Sciatic nerve (tissue), 2 donors: ENCODE results near the gene FANCM. TPM values are rescaled to one million over a fixed set of nuclear protein-coding genes. Genes with fewer than 3 reads are reported as not detected.
"Not testable (repeated sequence)": the region's sequence is repeated elsewhere in the genome, so short reads cannot be mapped to it uniquely, and the experiment has no call there.

Experiments used
- ATAC-seq: fragments of 200-7000 bp; cut with Tn5 transposase; one replicate; pipeline ENCODE4 v1.9.1; 2020; ENCODE audit warnings: mild to moderate bottlenecking, moderate library complexity
- DNase-seq: peaks from one replicate; pipeline ENCODE4 v3.0.0-alpha.2; 2020; ENCODE audit warnings: low spot score
- intact Hi-C: fragments of 100-400 bp; cut with DNase I; formaldehyde crosslinking; loops from one replicate; pipeline ENCODE4 v1.14.2; 2022
- total RNA-seq: library from RNA; stranded (reverse); fragmentation: NEBNext Ultra II Directional; extraction: Animal tissue kit (Norgen Biotek cat#: 25700); gene quantifications from one replicate; pipeline ENCODE4 v1.2.1, GENCODE V29; 2021
- donor health status: DM: no; HTN: no; CAD: no.
- donor health status: DM: no; HTN: no; CAD: no.

Gene FANCM
- total RNA-seq, 1 donor from 2014 or later: 8.8 TPM

DNA sequence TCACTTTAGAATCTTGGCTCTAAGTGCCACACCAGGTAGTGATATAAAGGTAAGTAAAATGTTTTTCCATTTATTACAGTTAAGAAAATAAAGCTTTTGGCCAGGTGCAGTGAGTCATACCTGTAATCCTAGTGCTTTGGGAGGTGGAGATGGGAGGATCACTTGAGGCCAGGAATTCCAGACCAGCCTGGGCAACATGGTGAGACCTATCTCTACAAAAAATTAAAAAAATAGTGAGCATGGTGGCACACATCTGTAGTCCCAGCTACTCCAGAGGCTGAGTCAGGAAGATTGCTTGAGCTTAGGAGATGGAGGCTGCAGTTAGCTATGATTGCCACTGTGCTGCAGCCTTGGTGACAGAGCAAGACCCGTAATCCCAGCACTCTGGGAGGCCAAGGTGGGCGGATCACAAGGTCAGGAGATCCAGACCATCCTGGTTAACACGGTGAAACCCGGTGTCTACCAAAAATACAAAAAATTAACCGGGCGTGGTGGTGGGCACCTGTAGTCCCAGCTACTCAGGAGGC lies 5.0 kb downstream of the FANCM start:
- ATAC-seq (no peak), DNase-seq (no peak)
- intact Hi-C loops: no loop called here

DNA sequence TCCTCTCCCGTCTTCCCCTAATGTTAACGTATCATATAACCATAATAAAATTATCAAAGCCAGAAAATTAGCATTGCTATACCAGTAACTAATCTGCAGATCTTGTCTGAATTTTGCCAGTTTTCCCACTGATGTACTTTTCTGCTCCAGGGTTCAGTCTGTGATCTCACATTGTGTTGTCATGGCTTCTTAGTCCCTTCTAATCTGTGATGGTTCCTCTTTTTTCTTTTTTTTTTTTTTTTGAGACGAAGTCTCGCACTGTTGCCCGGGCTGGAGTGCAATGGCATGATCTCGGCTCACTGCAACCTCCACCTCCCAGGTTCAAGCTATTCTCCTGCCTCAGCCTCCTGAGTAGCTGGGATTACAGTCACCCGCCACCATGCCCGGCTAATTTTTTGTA lies 6.4 kb downstream of the FANCM start:
- intact Hi-C loops, ATAC-seq, DNase-seq: not testable (repeated sequence)

DNA sequence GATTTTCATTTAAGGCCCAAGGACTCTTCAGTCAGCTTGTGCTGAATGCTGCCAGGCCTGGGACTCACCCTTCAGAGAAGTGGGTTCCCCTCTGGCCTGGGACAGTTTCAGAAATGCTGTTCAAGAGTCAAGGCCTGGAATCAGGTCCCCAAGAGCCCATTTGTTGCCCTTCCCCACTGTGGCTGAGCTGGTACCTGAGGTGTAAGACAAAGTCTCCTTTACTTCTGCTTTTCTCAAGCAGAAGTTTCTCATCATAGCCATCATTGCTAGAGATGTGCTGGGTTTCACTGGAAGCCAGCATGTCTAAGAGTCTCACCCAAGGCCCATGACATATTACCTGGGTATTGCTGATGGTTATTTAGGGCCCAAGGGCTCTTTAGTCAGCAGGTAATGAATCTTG lies 8.9 kb downstream of the FANCM start:
- intact Hi-C loops: no loop called here
- ATAC-seq: no peak
- DNase-seq: no peak

DNA sequence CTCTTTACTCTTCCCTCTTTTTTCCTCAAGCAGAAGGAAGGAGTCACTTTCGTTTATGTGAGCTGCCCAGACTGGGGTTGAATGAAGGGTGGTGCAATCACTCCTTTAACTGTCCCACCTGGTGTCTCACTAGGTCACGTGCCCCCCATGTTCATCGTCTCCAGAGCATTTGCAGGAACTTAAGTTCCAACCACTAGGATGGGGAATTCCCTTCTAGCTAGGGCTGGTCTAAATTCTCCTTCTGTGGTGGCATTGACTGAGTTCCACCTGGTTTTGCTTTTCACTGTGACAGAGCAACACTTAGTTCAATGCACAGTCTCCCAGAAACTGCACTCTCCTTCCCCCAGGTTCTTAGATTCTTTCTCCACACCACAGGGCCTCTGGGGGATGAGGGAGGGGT lies 9.5 kb downstream of the FANCM start:
- intact Hi-C loops: no loop called here

DNA sequence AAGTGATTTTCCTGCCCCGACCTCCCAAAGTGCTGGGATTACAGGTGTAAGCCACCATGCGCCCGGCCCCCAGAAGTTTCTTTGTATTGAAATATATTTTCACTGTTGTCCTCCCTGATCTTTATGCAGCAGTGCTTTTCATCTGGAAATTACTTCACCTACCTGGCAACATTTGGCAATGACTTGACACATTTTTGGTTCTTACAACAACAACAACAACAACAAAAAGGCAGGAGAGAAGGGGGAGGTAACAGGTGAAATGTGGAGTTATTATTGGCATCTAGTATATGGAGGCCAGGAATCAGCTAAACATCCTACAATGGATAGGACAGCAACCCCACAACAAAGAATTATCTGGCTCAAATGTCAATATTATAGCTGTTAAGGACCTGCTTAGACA lies 13.9 kb downstream of the FANCM start:
- intact Hi-C loops: no loop called here
- no peak for ATAC-seq
- no peak for DNase-seq

More for the DNA sequence above, 9.5 kb downstream of the FANCM start:
- DNase-seq (no peak), ATAC-seq (no peak)

DNA sequence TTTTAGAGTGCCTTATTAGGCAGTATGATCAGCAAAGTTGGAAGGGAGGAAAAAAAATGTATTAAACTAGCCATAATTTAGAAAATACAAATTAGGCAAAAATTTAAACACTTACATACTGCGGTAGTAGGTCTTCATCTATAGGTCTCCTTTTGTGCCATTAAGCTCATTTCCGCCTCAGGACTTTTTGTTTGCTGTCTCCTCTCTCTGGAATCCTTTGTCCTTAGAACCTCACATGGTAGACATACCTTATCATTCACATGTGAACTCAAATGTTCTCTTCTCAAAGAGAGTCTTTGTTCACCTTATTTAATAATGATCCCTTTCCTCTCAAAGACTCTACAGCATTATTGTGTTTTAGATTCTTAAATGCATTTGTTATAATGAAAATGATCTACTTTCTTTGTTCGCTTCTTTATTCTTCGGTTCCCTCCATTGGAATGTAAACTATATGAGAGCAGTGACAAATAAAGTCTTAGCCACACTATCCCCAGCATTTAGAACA lies 14.7 kb downstream of the FANCM start:
- intact Hi-C loops: no loop called here
- ATAC-seq (no peak), DNase-seq (no peak)

DNA sequence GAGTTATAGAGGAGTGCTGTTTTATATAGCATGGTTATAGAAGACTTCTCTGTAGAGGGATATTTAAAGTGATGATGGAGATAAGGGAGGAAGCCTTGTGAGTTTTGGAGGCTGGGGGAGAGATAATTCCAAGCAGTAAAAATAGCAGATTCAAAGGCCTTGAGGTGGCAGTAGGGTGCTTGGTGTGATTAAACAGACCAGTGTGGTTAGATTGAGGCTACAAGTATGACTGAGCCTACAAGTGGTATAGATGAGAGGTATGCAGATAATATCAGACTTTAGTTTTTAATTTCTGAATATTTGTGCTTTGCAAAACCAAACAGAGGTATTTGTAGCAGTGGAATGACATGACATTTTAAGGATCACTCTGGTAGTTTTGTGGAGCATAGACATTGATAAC lies 20.3 kb downstream of the FANCM start:
- no peak for ATAC-seq
- intact Hi-C loops: no loop called here
- DNase-seq: no peak

DNA sequence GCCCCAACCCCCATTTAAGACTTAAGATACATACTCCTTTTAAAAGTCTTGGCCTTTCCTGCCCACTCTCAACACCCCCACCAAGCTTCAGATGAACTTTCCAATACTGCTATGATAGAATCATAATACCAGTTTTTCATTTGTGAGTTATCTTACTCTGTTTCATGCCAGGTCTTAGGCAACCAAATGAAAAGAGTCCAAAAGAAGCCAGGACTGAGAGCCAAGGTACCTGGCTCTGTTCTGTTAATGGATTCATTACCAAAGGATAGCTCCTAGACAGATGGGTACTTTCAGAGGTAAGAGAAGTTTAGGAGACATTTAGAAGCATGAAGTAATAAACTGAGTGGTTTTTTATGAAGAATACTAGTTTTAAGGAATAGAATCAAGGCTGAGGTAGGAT lies 34.2 kb downstream of the FANCM start:
- DNase-seq (no peak), ATAC-seq (no peak)
- intact Hi-C loops: no loop called here

DNA sequence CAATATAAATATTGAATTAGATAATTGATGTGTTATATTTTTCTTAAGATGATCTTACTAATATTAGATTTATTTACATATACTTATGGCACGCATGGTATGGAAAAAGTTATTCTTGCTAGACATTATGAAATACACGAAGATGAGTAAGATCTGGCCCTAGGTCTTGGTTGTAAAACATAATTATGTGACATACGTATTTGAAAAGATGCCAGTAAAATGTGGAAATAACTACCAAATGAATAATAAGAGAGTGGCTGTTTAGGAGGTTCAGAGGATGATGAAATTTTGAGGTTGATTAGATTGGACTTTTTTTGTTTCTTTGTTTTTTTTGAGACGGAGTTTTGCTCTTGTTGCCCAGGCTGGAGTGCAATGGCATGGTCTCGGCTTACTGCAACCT lies 41.3 kb downstream of the FANCM start:
- no peak for DNase-seq
- ATAC-seq: no peak
- intact Hi-C loops: no loop called here

DNA sequence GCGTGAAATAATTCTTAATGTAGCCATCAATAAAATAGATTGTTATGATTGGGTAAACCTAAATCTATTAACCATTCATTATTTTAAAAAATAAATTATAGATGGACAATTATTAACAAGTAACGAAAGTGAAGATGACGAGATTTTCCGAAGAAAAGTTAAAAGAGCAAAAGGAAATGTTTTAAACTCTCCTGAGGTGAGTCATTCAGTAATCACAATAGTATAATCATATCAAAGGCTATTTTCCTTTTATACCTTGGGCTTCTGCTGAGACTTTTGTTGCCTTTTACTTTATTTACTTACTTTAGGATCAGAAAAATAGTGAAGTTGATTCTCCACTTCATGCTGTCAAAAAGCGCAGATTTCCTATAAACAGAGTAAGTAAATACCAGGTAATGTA lies 45.6 kb downstream of the FANCM start:
- ATAC-seq: no peak
- intact Hi-C loops: no loop called here
- no peak for DNase-seq

DNA sequence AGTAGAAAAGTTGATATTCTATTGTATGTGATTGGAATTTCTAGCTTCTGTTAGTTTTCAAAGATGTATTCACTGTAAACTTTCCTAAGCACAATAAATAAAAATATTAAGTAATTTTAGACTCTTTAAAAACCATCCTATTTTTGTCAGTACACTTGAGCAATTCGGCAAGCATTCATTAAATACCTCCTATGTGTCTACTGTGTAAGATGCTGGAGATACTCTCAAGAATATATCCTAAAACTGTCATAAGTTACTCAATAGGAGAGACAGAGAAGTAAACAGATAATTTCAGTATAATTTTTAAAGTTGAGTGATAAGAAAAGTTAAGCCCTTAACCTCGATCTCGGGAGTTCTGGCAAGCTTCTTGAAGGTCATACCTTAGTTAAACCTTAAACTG lies 46.1 kb downstream of the FANCM start:
- no peak for ATAC-seq

DNA sequence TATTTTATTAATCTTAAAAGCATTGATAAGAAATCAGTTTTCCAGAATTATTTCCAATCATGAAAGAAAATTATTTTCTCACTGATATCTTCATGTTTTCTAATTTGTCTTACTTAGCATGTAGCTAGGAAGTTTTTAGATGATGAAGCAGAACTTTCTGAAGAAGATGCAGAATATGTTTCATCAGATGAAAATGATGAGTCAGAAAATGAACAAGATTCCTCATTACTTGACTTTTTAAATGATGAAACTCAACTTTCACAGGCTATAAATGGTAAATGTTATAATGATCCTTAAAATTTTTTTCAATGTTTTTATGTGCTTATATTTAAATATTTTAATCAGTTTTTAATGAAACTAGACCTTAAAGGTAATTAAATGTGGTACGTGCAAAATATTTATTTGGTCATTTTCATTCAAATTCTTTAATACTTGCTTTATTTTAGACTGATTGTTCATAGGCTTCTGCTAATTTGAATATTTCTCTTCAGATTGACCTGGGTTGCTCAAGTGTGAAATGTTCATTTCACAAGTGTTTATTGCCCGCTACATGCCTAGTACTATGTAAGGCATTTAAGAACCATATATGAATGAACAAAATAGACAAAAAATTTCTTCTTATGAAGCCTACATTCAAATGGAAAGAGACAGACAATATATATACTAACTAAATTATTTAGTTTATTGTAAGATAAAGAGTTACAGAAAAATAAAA lies 49.5 kb downstream of the FANCM start:
- DNase-seq: no peak
- no peak for ATAC-seq
- intact Hi-C loops: no loop called here

More for the DNA sequence above, 46.1 kb downstream of the FANCM start:
- intact Hi-C loops: no loop called here
- DNase-seq: no peak

DNA sequence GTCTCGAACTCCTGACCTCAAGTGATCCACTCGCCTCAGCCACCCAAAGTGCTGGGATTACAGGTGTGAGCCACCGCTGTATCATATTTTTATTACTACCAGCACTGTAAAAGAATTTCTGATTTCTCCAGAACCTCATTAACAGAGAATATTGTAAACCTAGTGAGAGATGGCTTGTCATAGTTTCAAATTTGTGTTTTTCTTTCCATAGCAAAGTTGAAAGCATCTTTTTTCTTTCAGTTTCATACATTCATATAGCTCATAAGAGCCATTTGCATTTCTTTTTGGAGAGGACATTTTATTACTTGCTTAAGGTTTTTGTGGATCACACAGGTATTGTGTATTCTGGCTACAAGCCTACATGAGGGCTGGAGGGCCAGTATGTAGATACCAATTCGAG lies 59.2 kb downstream of the FANCM start:
- intact Hi-C loops: no loop called here
- no peak for ATAC-seq

DNA sequence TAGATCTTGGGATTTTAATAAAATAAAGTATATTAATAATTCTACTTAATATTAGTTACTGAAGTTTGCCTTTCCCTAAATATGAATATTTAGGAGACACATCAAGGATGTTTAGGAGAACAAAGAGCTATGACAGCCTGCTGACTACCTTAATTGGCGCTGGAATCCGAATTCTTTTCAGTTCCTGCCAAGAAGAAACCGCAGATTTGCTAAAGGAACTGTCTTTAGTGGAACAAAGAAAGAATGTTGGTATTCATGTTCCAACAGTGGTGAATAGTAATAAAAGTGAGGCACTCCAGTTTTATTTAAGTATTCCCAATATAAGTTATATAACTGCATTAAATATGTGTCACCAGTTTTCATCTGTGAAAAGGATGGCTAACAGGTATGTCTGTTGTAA lies 62.8 kb downstream of the FANCM start:
- ATAC-seq: no peak
- intact Hi-C loops: no loop called here
- no peak for DNase-seq

More for the DNA sequence above, 59.2 kb downstream of the FANCM start:
- DNase-seq: no peak

DNA sequence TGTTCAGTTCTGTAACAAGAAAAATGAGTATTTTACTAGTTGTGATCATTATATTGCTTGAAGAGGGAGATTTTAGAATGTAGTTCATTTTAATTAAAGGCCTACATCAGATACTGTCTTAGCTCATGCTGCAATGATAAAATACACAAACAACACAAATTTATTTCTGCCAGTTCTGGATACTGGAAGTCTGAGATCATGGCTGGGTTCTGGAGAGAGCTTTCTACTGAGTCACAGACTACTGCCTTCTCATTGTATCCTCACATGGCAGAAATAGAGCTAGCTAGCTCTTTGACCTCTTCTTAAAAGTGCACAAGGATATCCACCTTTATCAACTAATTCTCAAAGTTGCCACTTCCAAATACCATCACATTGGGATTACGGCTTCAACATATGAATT lies 63.5 kb downstream of the FANCM start:
- intact Hi-C loops: no loop called here
- DNase-seq: no peak
- no peak for ATAC-seq

DNA sequence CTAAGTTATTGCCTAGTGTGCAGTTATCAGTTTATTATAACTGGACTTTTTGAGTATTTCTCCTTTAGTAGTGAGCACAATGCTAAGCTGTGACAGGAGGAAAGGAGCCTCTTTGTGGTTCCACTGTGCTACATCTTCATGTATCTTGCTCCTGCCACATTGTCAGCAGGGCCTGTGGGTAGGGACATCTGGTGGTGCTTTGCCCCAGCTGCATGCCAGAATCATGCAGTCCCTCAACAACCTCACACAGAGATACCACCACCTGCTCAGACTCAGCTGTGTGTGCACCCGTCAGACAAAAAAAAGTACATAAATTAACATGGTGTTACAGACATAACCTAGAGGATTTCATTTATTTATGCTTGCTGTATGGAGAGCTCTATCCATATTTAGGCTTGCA lies 66.2 kb downstream of the FANCM start:
- intact Hi-C loops: no loop called here
- DNase-seq (no peak), ATAC-seq (no peak)

DNA sequence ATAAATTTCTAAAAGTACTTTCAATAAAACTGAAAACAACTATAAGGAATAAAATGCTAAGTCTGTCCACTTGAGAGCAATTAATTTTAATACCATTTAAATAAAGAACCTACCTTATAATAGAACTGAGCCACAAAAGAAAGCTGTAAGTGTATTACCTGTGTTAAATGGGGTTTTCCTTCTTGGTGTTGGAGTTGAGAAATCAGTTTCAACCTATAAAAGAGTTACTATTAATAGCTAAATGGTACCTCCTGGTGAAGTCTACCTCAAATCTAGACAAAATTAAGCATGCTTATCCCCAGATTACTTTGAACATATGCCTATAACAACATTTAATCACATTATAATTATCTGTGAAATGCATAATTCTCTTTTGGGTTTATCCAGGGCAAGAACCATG lies 68.5 kb downstream of the FANCM start:
- intact Hi-C loops: no loop called here
- no peak for ATAC-seq

DNA sequence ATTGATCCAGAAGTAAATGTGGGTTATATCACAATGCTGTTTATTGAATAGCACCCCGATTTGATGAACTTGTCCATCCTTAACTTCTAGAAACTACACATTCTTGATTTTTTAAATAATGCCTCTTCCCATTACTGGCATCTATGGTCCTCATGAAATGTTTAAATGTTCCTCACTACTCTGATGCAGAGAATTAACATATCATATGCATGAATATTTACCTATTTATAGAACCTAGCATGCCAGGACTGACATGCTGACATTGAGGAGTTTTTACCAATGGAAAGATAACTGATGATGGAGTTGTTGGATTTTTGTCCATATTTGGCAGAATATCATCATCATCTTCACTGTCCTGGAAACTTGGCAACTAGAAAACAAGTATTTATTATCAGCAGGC lies 74.4 kb downstream of the FANCM start:
- intact Hi-C loops: no loop called here
- ATAC-seq (no peak), DNase-seq (no peak)

More for the DNA sequence above, 68.5 kb downstream of the FANCM start:
- DNase-seq: no peak

DNA sequence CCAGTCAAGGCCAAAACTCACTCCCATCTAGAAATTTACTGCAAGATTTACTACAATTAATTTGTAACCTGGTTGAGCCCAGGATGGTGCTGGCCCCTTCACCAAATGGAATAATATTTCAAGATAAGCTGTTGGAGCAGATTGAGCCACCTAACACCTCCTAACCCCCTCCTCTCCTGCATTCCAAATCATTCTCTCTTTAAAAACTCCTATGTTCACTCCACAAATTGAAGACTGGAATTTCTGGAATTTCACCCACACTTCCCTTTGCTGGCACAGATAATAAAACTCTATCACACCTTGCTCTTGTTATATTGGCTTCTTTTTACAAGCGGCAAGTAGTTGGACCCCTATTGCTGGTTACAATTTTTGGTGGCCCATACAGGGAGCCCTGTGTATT lies 75.6 kb downstream of the FANCM start:
- intact Hi-C loops: no loop called here
- no peak for DNase-seq
- ATAC-seq: no peak

DNA sequence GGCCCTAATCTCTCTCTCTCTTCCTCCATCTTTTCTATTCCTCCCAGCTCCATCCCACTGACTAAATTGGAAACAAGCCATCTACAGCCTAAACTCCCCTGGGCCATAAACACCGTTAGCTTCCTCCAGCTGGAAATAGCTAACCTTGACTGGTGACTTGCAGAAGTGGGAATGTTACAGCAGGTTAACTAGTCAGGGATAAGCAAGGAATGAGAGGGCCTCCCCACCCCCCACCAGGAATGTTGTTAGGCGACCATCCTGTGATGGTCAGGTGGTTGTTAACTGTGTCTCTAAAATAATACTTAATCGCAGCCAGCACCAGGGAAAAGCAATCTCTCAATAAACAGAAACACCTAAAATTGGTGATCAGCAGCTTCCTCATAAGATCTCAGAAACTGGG lies 76.5 kb downstream of the FANCM start:
- DNase-seq: no peak
- no peak for ATAC-seq
- intact Hi-C loops: no loop called here

DNA sequence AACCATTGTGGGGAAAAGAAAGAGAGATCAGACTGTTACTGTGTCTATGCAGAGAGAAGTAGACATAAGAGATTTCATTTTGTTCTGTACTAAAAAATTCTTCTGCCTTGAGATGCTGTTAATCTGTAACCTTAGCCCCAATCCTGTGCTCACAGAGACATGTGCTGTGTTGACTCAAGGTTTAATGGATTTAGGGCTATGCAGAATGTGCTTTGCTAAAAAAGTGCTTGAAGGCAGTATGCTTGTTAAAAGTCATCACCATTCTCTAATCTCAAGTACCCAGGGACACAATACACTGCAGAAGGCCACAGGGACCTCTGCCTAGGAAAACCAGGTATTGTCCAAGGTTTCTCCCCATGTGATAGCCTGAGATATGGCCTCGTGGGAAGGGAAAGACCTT lies 78.0 kb downstream of the FANCM start:
- intact Hi-C loops, ATAC-seq, DNase-seq: not testable (repeated sequence)
